Skin of body (tissue), 2 donors: ENCODE measurements around the gene IBSP. TPM values are rescaled to one million over a fixed set of nuclear protein-coding genes. Genes with fewer than 3 reads are reported as not detected.

Experiments
- DNase-seq: peaks from one replicate; lab custom pipeline; 2025; lab: John Stamatoyannopoulos, UW
- total RNA-seq: library from RNA; depleted of rRNA; stranded (reverse); fragments of >200 nt; gene quantifications from one replicate; pipeline ENCODE4 v1.2.3, GENCODE V29; 2014

The IBSP gene
- 0.30 TPM for total RNA-seq

DNA sequence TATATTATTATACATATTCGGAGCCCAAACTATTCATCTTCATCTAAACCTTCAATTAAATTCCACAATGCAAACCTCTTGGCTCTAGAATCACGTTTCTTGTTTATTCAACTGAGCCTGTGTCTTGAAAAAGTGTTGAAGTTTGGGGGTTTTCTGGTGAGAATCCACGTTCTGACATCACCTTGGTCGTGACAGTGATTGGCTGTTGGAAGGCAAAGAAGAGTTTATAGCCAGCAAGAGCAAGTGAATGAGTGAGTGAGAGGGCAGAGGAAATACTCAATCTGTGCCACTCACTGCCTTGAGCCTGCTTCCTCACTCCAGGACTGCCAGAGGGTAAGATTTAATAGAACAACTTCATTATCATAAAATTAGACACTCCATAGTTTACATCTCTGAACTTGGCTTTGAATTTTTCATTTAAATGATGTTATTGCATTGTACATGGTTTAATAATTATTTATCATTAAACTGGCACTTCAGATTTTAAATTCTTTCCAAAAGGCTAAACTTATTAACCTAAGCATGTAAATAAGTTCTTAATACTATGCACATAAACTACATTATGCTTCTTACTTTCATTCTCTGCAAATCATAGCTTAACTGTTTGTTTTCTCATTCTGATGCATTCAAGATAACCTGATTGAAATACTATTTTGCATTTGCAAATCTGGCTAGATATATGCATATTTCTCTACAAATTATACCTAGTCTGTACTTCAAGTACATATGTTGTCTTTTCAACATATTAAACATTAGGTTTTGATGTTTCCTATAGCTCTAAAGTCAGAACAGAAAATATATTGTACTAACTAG is at the start of gene IBSP:
TSS of gene IBSP (plus strand) at position 254 of the 813 bp plus-strand sequence. CDS start 2,808 bp downstream, outside the sequence.
- DNase-seq = no peak

- DNase-seq = no peak
Measured at GRCh38 chr4:87749883-87750282, 49.5 kb upstream of the IBSP start.

DNA sequence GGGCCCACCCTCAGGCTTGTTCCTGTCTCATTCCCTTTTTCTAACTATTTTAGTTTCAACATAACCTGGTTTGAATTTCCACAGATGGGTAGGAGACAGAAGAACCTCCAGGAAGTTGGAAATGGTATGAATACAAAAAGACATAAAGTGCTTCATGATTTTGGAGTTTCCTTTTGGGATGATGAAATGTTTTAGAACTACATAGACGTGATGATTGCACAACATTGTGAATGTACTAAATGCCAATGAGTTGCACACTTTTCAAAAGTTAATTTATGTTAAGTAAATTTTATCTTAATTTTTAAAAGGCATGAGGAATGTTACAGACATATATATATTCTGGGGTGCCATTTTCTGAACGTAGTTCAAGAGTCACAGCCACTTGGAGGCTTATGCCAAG is 41.1 kb upstream of the IBSP start:
- no peak for DNase-seq

DNA sequence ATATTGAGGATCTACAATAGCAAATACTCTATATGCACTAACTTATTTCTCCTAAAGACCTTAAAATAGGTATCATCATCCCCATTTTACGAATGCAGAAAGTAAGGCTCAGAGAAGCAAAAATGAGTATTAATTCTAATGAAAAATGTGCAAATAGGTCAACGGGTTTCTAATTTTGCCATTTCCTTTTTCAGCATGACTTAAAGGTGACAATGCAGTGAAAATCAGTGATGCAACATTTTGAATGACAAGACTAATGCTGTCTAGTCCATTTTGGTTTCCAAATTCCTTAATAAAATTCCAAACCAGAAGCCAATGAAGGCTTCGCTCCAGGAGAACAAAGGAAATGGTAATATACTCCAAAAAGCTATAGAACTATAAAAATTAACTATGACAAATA is 37.0 kb upstream of the IBSP start:
- DNase-seq = no peak

- no peak for DNase-seq
Measured at GRCh38 chr4:87781569-87781968, 17.8 kb upstream of the IBSP start.

- DNase-seq = no peak
Measured at GRCh38 chr4:87783781-87784180, 15.6 kb upstream of the IBSP start.

GRCh38 chr4:87785731-87786509 is 13.4 kb upstream of the IBSP start:
- DNase-seq = no peak

DNA sequence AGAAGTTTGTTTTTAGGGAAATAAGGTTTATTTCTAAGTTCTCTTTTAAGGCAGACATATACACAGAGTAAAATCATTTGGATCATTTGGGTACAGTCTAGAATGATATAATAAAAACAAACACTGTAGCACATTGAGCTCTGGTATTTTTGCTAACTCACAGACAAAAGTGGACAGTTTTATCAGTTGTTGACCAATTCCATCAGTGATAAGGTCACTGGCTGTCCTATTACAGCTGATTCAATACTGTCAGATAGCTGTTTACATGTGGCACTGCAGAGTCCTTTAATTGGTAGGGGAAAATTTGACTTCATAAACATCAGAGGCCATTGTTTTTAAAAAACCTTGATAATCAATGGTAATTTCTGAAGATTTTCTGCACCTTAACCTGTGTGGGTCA is 3.5 kb downstream of the IBSP start:
- DNase-seq = no peak

DNA sequence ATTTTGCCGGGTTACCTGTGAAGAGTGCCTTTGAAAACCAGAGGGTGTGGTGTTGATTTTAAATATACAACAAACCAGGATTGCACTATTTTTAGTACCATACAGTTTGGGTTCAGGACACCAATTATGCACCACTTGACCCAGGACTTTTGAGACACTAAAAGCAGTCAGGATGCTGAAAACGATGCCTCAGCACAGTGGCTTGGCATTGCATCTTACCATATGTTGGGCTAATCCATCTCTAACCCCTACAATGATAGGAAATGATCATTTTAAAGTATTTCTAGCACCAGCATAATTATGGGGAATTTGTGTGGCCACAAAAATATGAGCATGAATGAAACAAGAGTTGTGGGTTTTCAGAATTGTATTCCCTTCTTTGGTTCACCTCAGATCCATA is 4.1 kb downstream of the IBSP start:
- no peak for DNase-seq

- DNase-seq = no peak
Measured at GRCh38 chr4:87804871-87805270, 5.5 kb downstream of the IBSP start.

GRCh38 chr4:87805971-87806370 is 6.6 kb downstream of the IBSP start:
- DNase-seq = no peak

DNA sequence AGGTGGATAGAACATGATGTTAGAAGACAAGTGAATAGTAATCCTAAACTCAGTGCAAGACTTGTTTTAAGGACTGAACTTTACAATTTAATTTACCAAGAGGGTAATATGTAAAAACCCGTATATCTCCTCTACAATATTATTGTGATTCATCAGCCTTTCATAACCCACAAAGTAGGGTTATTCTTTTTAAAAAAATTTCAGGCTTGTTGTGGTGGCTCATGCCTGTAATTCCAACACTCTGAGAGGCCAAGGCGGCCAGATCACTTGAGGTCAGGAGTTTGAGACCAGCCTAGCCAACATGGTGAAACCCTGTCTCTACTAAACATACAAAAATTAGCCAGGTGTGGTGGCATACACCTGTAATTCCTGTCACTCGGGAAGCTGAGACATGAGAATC is 7.2 kb downstream of the IBSP start:
- DNase-seq = no peak

DNA sequence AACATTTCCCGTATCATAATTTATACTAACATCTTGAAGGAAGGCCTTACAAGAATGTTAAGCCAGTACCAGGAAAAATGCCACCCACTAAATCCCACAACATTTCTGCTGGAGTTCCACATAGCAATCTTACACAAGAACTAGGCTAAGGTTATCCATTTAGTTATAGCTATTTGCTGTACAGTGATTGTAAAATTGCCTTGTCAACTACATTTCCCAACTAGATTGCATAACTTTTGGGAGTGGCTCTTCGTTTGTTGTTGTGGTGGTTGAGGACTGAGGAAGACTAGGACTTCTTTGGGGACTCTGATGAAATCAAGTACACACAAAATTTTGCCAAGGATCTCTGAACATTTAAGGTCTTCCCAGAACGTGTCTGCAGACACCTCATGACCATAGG is 8.0 kb downstream of the IBSP start:
- no peak for DNase-seq

- no peak for DNase-seq
Measured at GRCh38 chr4:87811977-87812376, 12.6 kb downstream of the IBSP start.

DNA sequence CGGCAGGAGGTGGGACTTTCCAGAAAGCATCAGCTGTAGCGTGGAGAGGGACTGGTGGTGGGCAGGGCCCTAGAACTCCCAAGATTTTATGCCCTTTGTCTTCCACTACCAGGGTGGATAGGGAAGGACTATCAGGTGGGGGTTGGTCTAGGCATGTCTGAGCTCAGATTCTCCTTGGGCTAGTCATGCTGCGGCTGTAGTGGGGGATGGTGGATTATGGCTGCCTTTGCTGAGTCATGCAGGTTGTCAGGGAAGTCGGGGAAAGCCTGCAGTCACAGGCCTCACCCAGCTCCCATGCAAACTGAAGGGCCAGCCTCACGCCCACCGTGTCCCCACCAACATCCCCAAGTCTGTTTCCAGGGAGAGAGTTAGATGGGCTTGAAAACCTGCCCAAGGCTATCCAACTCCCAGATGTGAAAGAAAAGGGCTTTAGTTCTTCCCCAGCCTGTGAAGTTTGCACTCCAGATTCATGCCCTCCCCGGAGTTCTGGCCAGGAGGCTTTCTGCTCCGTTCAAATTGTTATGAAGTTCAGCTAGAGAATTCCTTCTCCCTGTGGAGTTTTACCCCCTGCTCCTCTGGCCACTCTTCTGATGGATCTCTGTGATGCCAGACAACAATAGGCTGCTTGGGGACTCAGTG is 20.0 kb downstream of the IBSP start:
- no peak for DNase-seq

DNA sequence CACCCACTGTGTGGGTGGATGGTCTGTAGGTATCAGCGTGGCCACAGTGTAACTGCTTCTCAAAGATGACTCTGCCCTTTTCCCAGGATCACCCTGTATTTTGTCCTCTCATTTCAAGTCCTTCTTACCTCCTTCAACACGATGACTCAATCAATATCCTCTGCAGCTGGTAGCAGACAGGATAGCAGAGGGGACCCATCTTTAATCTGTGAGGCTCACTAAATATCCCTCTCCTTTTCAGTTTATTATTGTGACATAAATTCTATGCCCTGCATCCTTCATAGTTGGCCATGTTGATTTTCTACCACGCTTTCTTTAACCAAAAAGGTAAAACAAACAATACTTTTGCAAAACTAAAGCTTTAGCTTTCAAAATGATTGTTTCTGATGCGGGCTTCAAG is 23.8 kb downstream of the IBSP start:
- no peak for DNase-seq

DNA sequence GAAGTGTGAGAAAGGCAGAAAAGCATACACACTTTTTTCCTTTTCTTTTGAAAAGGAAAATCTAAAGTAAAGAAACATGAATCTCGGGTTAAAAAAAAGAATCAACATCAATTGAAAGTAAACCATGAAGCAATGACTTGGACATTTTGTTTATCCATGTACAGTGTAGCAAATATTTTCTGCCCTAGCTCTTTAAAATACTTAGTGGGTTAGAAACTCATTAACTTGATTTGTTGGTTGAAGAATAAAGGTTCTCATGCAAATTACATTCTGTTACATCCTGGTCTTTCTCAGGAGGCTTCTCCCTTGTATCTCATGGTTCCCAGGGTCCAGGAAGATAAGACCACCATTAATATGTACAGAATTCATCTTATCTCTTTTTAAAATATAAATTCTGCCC is 24.4 kb downstream of the IBSP start:
- no peak for DNase-seq

GRCh38 chr4:87824352-87824751 is 25.0 kb downstream of the IBSP start:
- DNase-seq = no peak

DNA sequence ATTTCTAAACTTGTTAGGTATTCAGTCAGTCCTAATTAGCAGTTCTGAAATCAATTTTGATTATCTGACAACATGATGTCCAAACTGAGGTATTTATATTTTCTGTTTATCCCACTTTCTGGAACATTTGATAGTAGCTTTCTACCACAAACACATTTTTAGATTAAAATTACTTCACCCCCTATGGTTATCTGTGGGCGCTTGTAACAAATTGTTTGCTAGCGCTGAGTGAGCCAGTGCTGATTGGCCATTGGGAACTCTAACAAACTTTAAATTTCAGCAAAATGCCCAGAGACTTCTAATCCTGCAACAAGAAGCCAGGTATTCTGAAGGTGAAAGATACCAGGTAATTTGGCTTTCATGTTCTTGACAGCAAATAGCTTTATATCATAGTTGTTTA is 33.3 kb downstream of the IBSP start, which contains the start of gene MEPE:
TSS of gene MEPE (plus strand) at position 301 of the 400 bp plus-strand sequence. CDS start 1,746 bp downstream, outside the sequence.
- DNase-seq = no peak

DNA sequence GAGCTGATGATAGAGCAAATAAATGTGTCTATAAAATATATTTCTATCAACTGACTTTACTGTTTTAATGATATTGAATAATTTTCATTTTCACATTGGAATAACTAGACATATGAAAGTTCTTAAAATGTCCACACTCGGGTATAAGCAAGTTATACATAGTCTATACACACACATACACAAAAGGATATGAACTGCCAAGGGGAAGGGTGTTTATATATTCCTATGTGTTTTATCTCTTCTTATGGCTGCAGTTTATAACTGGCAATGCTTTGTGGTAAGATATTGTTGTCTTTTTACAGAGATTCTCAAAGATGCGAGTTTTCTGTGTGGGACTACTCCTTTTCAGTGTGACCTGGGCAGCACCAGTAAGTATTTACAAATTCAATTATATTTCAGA is 35.0 kb downstream of the IBSP start:
- no peak for DNase-seq

- DNase-seq = no peak
Measured at GRCh38 chr4:87835197-87835596, 35.8 kb downstream of the IBSP start.

GRCh38 chr4:87835743-87836142 is 36.4 kb downstream of the IBSP start:
- no peak for DNase-seq
